ENCODE results near the gene DNAJA3. TPM values are rescaled to one million over a fixed set of nuclear protein-coding genes. Genes with fewer than 3 reads are reported as not detected.

Gene DNAJA3
- total RNA-seq, 1 donor from 2014 or later, result 36.1 TPM

DNA sequence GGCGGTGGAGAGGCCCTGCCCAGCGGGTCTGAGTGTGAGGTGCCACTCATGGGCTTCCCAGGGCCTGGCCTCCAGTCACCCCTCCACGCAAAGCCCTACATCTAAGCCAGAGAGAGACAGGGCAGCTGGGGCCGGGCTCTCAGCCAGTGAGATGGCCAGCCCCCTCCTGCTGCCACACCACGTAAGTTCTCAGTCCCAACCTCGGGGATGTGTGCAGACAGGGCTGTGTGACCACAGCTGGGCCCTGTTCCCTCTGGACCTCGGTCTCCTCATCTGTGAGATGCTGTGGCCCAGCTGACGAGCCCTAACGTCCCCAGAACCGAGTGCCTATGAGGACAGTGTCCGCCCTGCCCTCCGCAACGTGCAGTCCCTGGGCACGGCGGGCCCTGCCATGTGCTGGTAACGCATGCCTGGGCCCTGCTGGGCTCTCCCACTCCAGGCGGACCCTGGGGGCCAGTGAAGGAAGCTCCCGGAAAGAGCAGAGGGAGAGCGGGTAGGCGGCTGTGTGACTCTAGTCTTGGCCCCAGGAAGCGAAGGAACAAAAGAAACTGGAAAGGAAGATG lies 42.8 kb upstream of the DNAJA3 start:
- no peak overlapping the region for H3K27ac ChIP-seq
- TF ChIP-seq, protein P1, sequence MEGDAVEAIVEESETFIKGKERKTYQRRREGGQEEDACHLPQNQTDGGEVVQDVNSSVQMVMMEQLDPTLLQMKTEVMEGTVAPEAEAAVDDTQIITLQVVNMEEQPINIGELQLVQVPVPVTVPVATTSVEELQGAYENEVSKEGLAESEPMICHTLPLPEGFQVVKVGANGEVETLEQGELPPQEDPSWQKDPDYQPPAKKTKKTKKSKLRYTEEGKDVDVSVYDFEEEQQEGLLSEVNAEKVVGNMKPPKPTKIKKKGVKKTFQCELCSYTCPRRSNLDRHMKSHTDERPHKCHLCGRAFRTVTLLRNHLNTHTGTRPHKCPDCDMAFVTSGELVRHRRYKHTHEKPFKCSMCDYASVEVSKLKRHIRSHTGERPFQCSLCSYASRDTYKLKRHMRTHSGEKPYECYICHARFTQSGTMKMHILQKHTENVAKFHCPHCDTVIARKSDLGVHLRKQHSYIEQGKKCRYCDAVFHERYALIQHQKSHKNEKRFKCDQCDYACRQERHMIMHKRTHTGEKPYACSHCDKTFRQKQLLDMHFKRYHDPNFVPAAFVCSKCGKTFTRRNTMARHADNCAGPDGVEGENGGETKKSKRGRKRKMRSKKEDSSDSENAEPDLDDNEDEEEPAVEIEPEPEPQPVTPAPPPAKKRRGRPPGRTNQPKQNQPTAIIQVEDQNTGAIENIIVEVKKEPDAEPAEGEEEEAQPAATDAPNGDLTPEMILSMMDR (IDR thresholded peaks at IDR 0.05), result no peak
- peaks cover 3% of the 10 kb centered on the region for H3K4me1 ChIP-seq
- no peaks in the 10 kb centered on the region for H3K9me3 ChIP-seq
- no peak overlapping the region for H3K4me3 ChIP-seq
- H3K36me3 ChIP-seq, result peaks cover 50% of the 10 kb centered on the region
- intact Hi-C loops (cut with DNase I), result no loop called here
- no peak for DNase-seq
- H3K27me3 ChIP-seq, result no peaks in the 10 kb centered on the region
- ATAC-seq, result no peak

DNA sequence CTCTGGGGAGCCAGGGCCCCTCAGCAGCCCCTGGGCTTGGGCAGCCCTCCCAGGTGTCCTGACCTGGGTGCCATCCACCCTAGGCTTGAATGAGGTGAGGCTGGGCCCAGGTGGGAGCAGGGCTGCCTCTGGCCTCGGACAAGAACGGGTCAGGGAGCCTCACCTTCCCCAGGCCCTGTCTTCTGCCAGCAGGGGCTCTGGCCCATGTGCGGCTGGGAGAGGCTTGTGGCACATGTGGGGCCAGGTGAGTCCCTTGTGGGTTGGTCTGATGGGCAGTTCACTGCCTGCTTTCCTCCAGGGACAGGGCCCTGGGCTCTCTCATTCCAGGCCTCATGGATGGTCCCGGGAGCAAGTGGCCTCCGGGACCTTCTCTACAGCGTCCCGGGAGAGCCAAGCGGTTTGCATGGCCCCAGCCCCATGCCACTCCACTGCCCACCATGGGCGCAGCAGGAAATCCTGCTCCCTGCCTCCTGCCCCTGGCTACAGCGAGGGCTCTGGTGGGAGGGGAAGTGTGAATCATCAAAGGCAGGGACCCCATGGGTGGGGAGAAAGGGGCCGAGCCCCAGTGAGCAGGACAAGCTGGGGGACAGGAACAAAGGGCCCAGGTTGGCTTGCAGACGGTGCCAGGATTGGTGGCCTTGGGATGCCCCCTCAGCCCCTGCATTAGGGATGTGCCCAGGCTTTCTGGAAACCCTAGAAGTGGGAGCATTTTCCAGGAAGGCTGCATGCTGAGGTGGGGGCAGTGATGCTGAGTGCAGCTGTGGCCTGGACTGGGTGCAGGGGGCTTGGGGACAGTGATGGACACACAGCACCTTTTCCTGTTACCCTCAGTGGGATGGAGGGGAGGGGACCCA lies 41.9 kb upstream of the DNAJA3 start:
- Histone ChIP-seq H3K36me3 (peaks cover 54% of the 10 kb centered on the region), H3K27ac (no peak overlapping the region), H3K27me3 (no peaks in the 10 kb centered on the region), H3K9me3 (no peaks in the 10 kb centered on the region), H3K4me3 (no peak overlapping the region), H3K4me1 (no peaks in the 10 kb centered on the region)
- intact Hi-C loops (cut with DNase I), result no loop called here
- TF ChIP-seq, protein P1 (IDR thresholded peaks at IDR 0.05), result no peak
- DNase-seq, result no peak
- no peak for ATAC-seq

DNA sequence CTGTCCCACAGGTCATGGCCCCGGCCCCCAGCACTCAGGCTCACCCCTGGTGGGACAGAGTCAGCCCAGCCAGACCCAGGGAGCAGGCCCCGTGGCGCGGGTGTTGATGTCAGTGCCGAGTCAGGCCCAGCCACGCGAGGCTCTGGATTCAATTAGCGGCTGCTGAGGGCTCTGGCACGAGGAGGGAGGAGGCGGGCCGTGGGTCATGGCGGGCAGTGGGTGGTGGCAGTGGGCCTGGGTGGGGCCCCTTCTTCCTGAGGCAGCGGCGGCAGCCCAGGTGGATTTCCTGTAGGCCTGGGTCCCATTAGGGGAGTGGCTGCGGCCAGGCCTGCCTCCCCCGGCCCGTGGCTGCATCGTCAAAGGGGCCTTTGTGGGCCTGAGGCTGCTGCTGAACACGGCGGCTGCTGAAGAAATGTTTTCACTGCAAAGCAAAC lies 41.1 kb upstream of the DNAJA3 start:
- ATAC-seq (no peak), DNase-seq (no peak)
- Histone ChIP-seq H3K36me3 (peaks cover 54% of the 10 kb centered on the region), H3K27ac (no peak overlapping the region), H3K9me3 (no peaks in the 10 kb centered on the region), H3K4me3 (no peak overlapping the region), H3K27me3 (no peaks in the 10 kb centered on the region), H3K4me1 (peaks cover 5% of the 10 kb centered on the region)
- TF ChIP-seq, protein P1 (IDR thresholded peaks at IDR 0.05), result no peak
- intact Hi-C loops (cut with DNase I), result no loop called here

DNA sequence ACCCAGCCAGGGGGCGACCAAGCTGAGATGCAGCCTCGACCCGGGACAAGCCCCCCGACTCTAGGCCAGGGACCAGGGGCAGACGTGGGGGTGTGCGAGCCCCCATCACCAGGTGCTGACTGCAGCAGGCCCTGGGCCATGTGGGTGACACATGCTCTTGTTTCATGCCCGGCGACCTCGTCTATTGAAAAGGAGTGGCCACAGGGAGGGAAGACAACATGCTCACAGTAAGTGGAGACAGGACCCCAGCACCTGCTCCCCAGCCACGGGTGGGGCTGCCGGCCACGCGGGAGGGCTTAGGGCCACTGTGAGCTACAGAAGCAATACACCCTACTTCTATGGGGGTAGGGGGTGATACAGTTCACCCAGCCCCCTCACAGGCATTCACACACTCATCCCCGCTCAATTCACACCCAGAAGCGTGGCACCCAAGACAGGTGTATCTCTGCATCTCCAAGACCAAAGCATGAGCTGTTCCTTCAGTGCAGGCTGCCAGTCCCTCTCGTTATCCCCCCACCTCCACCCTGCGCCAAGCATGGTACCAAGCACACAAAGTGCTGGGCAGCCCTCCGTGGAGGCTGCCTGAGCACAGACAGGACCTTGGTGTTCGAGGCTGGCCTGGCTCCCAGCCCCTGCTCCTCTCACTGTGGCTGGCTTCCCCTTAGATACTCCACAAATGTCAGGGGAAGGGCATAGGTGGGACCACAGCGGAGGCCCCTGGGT lies 40.4 kb upstream of the DNAJA3 start:
- DNase-seq (no peak), ATAC-seq (no peak)
- Histone ChIP-seq H3K4me3 (no peak overlapping the region), H3K27ac (no peak overlapping the region), H3K4me1 (peaks cover 8% of the 10 kb centered on the region), H3K27me3 (no peaks in the 10 kb centered on the region), H3K9me3 (no peaks in the 10 kb centered on the region), H3K36me3 (peaks cover 52% of the 10 kb centered on the region)
- intact Hi-C loops (cut with DNase I), result no loop called here
- TF ChIP-seq, protein P1 (IDR thresholded peaks at IDR 0.05), result no peak

DNA sequence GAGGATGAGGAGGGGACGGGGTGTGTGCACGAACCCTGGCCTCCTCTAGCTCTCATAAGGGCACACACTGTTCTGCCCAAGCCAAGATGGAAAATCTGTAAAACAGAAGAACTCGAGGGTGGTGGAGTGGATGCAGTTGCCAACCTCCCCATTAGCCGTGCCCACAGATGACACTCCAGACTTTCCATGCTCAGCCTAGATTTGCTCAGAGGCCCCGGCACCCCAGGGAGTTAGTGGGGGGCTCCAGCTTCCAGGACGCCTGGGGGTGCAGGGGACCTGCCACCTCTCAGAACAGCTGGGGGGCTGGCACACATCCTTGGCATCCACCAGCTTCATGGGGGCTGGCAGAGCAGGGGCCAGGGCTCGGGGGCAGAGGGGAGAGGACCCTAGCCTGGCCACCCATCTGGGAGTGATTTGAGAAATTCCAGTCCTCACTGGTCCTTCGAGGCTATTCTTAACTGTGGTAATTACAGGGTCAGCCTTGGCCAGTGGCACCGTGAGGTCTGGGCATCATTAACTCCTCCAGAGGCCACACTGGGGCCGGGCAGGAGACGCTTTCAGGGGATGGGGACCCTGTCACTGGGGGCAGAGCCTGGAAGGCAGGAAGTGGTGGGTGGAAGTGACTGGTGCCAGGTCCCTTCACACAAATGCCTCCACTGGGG lies 39.7 kb upstream of the DNAJA3 start:
- Histone ChIP-seq H3K4me1 (peaks cover 8% of the 10 kb centered on the region), H3K27me3 (no peaks in the 10 kb centered on the region), H3K27ac (peak overlapping the region; percentile 26), H3K4me3 (no peak overlapping the region), H3K36me3 (peaks cover 50% of the 10 kb centered on the region), H3K9me3 (no peaks in the 10 kb centered on the region)
- ATAC-seq (no peak), DNase-seq (no peak)
- intact Hi-C loops (cut with DNase I), result no loop called here
- TF ChIP-seq, protein P1 (IDR thresholded peaks at IDR 0.05), result no peak

Measured in upper lobe of right lung (tissue), 1 donor.